K562 (cell line): ENCODE measurements around the gene ITSN1.

Source experiments
- ADNP ChIP-seq: fragments of 200-800 bp; sonication (Bioruptor generic); IDR thresholded peaks from 2 replicates; pipeline ENCODE4 v1.6.1; 2016; ENCODE audit warnings: missing genetic modification characterization, missing compliant biosample characterization
- BRD4 ChIP-seq: fragments of 200-600 bp; sonication (generic); IDR thresholded peaks from 2 replicates; pipeline ENCODE4 v1.6.1; 2017; ENCODE audit warnings: inconsistent platforms
- MCM2 ChIP-seq: fragments of 450-650 bp; IDR thresholded peaks from 2 replicates; pipeline ENCODE4 v1.6.1; 2017; ENCODE audit warnings: low read depth, mild to moderate bottlenecking
- MXI1 ChIP-seq: IDR thresholded peaks from 2 replicates; pipeline ENCODE4 v1.6.1; 2011; ENCODE audit warnings: low read depth, mild to moderate bottlenecking, improper control_type of control experiment, low read length
- RBM25 ChIP-seq: fragments of 200-400 bp; formaldehyde crosslinking; IDR thresholded peaks from 2 replicates; pipeline ENCODE4 v1.6.1; 2018; ENCODE audit warnings: low read length, low read depth, moderate library complexity; ENCODE audit not compliant: severe bottlenecking
- SMC3 ChIP-seq: conservative IDR thresholded peaks from 2 replicates; pipeline ENCODE4 v1.6.1; 2011; ENCODE audit warnings: low read depth, low read length, improper control_type of control experiment; ENCODE audit not compliant: insufficient read depth
- YBX1 ChIP-seq: fragments of 450-650 bp; IDR thresholded peaks from 2 replicates; pipeline ENCODE4 v1.7.1; 2016; ENCODE audit warnings: mild to moderate bottlenecking
- ZZZ3 ChIP-seq: fragments of 450-650 bp; IDR thresholded peaks from 2 replicates; pipeline ENCODE4 v1.6.1; 2016; ENCODE audit warnings: antibody characterized with exemption, mild to moderate bottlenecking, moderate library complexity
- TF ChIP-seq, protein P1 (sequence below), 3 experiments: IDR thresholded peaks in 2 of 3; conservative IDR thresholded peaks in 1 of 3; 2 replicates each; pipeline ENCODE4 v1.5.1; 2011 to 2012; ENCODE audit warnings: low read length in 3 of 3, mild to moderate bottlenecking in 3 of 3, control low read depth in 2 of 3, improper control_type of control experiment in 1 of 3, inconsistent platforms in 1 of 3, low read depth in 1 of 3, mixed read lengths in 1 of 3, moderate library complexity in 1 of 3; ENCODE audit not compliant: insufficient read depth in 2 of 3
- TF ChIP-seq, protein P2 (sequence below): fragments of 150-350 bp; conservative IDR thresholded peaks from 2 replicates; pipeline ENCODE4 v1.6.1; 2014; ENCODE audit warnings: low read length

DNA sequence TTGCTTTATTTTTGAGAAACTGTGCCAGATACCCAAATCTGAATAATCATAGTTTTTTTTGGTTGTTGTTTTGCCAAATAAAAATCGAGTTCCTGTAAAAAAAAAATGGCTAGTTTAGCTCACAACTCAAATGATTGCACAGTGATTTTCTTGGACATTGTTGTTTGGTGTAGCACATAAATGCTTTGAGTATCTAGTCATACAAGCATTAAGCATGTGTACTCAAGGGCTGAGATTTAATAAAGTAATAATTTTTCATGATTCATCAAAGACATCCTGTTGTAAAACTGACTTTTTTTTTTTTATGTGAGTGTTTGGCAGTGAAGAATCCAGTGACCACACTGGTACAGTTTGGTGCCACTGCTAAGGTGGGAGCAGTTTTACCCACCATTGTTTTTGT, 18.8 kb downstream of the ITSN1 start:
- TF ChIP-seq, protein P1, sequence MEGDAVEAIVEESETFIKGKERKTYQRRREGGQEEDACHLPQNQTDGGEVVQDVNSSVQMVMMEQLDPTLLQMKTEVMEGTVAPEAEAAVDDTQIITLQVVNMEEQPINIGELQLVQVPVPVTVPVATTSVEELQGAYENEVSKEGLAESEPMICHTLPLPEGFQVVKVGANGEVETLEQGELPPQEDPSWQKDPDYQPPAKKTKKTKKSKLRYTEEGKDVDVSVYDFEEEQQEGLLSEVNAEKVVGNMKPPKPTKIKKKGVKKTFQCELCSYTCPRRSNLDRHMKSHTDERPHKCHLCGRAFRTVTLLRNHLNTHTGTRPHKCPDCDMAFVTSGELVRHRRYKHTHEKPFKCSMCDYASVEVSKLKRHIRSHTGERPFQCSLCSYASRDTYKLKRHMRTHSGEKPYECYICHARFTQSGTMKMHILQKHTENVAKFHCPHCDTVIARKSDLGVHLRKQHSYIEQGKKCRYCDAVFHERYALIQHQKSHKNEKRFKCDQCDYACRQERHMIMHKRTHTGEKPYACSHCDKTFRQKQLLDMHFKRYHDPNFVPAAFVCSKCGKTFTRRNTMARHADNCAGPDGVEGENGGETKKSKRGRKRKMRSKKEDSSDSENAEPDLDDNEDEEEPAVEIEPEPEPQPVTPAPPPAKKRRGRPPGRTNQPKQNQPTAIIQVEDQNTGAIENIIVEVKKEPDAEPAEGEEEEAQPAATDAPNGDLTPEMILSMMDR (IDR thresholded peaks at IDR 0.05 in 2 of 3, conservative IDR thresholded peaks at IDR 0.05 in 1 of 3; ENCODE audit: insufficient read depth in 2 of 3, low read depth in 1 of 3, low read length in 3 of 3) = no peak
- TF ChIP-seq ADNP (no peak), ZZZ3 (no peak), MXI1 (no peak), MCM2 (no peak), BRD4 (no peak), YBX1 (no peak), SMC3 (no peak), RBM25 (no peak)
- TF ChIP-seq, protein P2, sequence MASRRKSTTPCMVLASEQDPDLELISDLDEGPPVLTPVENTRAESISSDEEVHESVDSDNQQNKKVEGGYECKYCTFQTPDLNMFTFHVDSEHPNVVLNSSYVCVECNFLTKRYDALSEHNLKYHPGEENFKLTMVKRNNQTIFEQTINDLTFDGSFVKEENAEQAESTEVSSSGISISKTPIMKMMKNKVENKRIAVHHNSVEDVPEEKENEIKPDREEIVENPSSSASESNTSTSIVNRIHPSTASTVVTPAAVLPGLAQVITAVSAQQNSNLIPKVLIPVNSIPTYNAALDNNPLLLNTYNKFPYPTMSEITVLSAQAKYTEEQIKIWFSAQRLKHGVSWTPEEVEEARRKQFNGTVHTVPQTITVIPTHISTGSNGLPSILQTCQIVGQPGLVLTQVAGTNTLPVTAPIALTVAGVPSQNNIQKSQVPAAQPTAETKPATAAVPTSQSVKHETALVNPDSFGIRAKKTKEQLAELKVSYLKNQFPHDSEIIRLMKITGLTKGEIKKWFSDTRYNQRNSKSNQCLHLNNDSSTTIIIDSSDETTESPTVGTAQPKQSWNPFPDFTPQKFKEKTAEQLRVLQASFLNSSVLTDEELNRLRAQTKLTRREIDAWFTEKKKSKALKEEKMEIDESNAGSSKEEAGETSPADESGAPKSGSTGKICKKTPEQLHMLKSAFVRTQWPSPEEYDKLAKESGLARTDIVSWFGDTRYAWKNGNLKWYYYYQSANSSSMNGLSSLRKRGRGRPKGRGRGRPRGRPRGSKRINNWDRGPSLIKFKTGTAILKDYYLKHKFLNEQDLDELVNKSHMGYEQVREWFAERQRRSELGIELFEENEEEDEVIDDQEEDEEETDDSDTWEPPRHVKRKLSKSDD = no peak
